NCI-H82 treated with DMSO at 0.1 percent for 48 hours (cell line): Measurements from ENCODE around the gene RIN3.

ENCODE experiments used
- DNase-seq: peaks from one replicate; lab custom pipeline; 2025; ENCODE audit not compliant: unreplicated experiment; lab: John Stamatoyannopoulos, UW

Gene RIN3, protein sequence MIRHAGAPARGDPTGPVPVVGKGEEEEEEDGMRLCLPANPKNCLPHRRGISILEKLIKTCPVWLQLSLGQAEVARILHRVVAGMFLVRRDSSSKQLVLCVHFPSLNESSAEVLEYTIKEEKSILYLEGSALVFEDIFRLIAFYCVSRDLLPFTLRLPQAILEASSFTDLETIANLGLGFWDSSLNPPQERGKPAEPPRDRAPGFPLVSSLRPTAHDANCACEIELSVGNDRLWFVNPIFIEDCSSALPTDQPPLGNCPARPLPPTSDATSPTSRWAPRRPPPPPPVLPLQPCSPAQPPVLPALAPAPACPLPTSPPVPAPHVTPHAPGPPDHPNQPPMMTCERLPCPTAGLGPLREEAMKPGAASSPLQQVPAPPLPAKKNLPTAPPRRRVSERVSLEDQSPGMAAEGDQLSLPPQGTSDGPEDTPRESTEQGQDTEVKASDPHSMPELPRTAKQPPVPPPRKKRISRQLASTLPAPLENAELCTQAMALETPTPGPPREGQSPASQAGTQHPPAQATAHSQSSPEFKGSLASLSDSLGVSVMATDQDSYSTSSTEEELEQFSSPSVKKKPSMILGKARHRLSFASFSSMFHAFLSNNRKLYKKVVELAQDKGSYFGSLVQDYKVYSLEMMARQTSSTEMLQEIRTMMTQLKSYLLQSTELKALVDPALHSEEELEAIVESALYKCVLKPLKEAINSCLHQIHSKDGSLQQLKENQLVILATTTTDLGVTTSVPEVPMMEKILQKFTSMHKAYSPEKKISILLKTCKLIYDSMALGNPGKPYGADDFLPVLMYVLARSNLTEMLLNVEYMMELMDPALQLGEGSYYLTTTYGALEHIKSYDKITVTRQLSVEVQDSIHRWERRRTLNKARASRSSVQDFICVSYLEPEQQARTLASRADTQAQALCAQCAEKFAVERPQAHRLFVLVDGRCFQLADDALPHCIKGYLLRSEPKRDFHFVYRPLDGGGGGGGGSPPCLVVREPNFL

DNA sequence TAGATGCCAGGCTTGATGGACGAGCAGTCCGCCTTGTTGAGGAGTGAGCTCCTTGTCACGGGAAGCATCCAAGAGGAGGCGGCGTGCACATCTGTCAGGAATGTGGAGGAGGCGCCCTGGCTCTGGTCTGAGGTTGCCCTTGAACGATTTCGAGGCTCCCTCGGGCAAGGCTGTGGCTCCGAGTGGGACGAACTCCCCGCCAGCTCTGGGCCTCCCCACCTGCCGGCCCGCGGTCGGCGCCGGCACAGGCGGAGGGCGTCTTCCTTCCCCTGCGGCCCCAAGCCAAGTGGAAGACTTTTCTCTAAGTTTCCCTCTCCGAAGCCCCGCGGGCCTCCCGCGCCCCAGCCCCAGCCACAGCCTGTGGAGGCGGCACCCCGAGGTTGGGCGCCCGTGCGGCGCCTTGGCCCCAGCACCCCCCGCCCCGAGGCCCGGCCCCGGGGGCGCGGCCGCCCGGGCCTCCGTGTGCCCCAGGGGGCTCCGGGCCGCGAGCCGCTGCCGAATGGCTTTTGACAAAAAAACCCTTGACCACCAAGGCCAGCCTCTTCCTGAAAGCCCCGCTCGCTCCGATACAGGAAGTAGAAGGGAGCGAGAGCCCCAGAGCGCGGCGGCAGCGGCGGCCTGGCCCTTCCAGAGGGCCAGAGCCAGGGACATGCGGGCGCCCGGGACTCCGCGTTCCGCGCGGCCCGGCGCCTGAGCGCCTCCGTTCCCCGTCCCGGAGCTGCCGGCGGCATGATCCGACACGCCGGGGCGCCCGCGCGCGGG lies at the start of gene RIN3:
Gene RIN3, plus strand, starts transcription at position 578 of the 762 bp plus-strand sequence. Its CDS starts 152 bp downstream, at position 730.
- no peak for DNase-seq

DNA sequence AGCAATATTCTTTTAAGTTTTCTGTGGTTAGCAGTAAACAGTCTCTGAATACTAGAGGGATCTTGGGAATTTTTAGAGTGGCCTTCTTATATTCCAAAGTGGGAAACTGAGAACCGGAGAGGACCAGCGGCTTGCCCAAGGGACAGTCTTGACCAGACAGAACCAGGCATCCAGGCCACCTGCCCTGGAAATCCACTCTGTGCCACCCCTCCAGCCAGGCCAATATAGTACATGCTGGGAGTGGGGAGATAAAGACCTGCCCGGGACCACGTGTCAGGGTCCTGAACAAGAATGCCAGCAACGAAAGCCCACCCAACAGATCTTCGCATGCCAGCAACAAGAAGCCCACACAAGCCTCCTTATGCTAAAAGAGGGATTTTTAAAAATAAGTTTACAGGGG lies 49.4 kb upstream of the RIN3 start:
- no peak for DNase-seq

DNA sequence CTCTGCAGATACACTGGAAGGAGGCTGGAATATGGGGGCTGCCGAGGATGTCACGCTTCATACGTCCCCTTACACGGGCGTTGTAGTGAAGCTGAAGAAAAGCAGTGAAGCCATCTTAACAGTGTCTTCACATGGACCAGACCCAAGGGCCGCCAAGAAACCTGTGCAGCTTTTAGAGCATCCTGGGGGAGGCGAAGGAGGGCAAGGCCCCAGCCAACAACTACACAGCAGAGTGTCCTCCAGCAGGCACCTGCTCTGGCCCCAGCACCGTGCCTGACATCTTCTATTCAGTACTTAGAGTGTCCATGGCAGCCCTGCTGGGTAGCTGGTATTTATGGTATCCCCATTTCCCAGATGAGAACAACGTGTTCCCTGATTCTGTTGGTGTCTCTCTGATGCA lies 48.9 kb upstream of the RIN3 start:
- DNase-seq, result no peak

DNA sequence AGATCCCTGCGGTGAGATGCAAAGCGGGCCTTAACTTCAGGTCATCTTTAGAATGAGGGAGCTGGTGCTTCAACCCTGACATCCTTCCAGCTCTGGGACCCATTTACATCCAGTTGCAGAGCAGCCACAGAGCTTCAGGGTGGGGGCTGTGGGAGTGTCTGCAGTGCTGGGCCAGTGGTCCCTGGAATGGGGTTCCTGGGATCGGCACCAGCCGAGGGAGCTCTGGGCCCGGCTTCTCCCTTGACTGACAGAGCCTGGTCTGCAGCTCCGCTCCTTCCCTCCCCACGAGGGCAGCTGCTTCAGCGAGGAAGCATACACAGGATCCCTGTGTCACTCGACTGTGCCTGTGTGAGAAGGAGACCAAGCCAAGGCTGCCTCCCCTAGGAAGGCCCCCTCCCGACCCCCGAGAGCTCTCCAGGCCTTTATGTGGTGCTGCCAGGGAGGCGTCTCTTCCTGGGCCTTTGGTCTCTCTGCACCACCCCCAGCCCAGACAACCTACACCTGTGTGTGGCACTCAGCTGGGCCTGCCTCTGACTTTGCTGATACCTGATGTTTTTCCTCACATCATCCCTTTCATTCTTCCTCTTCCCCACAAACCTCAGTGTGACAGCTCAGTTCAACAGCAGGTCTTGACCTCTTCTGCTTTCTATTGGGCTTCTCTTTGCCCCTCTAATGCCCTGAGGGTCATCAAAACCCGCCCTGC lies 48.1 kb upstream of the RIN3 start:
- no peak for DNase-seq

DNA sequence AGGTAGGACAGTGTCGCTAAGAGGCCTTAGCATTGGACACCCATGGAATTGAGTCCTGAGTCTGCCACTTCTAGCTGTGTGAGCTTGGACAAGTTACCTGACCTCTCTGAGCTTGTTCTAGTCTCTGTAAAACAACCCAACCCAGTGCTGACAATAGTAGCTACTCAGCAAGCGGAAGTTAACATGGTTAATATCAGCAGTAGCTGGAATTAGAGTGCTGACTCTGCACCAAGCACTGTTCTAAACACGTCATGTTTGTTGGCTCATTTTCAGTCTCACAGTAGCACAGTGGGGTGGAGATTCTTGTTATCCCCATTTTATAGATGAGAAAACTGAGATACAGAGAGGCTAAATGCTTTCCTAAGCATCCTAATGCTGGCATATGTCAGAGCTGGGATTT lies 47.5 kb upstream of the RIN3 start:
- no peak for DNase-seq

DNA sequence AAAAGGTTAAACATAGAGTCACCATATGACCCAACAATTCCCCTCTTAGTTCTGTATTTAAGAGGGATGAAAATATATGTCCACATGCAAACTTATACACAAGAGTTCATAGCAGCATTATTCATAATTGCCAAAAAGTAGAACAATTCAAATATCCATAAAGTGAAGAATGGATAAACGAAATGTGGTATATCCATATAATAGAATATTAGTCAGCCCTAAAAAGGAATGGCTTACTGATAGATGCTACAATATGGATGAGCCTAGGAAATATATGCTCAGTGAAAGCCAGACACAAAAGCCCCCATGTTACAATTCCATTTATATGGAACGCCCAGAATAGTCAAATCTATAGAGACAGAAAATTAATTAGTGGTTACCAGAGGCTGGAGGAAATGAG lies 44.1 kb upstream of the RIN3 start:
- DNase-seq, result no peak

DNA sequence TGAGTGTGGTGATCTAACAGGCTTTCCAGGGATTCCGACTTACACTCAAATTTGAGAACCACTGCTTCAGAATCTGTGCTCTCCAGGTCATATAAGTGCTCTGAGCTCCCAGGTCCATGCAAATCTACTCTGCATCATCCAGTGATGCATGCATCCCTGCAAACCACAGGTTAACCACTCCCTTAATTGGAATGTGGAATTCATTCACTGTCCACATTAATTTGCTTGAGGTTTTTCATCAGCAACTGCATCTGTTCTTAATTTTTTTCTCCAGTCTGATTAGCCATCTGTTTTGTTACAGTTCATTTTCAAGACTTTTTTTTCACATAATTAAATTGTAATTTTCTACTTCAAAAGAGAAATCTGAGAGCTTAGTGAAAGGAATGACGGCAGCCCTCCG lies 43.4 kb upstream of the RIN3 start:
- no peak for DNase-seq

DNA sequence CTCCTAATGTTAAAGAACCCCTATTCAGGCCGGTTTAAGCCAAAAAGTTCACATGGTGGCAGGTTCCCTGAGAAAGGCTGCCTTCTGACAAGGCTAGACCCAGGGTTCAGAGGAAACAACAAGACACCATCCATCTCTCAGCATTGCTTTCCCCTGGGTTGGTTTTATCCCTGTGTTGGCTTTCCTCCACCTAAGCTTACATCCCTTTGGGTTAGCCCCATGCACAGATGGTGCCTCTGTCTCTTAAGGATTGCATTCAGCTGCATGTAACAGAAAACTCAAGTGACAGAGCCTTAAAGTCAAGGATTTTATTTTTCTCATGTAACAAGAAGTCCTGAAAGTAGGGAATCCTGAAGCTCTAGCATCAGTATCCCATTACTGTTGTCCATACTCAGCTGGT lies 42.8 kb upstream of the RIN3 start:
- DNase-seq, result no peak

DNA sequence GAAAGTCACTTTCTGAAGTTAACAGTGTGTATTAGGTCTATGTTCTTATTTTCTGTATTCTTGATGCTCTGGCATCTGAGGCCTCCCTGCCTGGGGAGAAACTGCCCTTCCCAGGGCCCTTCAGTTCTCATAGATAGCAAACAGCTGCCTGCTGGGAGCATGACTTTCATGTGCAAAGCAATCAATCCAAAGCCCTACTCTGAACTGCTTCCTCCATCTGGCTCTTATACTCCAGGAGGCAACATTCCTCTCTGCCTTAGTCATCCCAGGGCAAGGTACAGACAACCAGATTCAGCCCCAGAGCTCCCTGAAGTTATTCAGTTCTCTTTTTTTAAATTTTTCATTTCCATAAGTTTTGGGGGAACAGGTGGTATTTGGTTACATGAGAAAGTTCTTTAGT lies 41.7 kb upstream of the RIN3 start:
- DNase-seq, result no peak

DNA sequence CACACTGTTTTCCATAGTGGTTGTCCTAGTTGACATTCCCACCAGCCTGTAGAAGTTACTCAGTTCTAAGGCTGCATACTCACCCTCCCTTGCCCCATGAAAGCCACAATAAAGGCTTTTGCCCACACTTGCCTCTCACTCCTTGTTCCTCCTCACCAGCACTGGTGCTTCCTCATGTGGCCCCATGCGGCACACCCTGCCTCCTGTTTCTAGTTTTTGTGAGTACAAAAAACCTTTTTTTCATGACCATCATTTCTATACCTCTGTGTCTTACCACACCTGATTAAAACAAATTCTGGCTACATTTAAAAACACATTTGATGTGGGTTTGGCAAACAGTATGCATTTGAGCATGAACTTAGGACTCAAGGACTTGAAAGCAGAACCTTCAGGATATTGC lies 40.7 kb upstream of the RIN3 start:
- no peak for DNase-seq

DNA sequence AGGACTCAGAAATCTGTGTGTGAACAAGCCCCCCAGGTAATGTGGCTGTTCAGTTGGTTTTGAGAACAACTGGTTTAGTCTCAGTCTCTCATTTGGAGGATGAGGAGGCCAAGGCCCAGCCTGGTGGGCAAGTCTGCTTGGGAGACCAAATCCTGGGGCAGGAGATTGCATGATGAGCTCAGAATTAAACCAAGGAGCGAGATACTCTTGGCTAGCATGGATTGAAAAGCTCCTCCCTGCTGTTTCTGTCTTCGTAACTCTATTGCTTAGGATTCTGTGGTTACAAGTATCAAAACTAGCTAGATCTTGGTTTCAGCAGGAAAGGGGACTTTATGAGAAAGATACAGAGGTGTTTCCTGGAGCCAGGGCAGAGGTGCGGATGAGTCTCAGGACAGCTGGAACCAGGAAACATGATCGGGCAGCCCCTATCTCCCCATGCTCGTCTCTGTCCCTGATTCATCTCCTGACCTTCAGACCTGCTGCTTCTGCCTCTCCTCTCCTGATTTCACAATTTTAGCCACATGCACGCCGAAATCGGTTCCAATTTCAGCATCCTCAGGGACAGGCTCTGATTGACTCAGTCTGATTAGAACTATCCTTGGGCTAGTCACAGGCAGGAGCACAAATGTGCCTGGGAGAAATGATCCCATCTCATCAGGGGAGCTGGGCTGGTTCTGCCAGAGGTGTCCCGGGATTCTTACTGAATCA lies 40.2 kb upstream of the RIN3 start:
- no peak for DNase-seq

DNA sequence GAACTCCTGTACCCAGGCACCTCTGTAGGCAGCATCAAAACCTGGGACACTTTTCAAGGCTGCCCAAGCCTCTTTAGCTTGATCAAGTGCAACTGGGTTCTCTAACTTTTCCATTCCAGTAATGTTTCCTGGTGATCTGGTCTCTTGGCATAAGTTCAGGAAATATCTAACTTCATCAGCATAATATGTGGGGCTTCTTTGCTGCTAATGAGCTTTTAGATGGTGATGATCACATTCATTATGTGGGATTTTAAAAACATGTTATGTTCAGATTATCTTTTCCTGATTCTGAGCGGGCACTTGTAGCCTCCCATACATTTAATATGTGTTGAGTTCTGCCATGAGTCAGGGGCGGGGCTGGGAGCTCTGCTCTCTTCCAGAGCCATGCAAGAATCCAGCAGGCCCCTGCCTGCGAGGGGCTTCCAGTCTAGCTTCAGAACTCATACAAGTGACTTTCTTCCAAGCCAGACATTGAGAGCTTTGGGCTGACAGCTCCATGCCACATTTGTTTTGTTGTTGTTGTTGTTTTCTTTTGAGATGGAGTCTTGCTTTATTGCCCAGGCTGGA lies 39.5 kb upstream of the RIN3 start:
- no peak for DNase-seq

DNA sequence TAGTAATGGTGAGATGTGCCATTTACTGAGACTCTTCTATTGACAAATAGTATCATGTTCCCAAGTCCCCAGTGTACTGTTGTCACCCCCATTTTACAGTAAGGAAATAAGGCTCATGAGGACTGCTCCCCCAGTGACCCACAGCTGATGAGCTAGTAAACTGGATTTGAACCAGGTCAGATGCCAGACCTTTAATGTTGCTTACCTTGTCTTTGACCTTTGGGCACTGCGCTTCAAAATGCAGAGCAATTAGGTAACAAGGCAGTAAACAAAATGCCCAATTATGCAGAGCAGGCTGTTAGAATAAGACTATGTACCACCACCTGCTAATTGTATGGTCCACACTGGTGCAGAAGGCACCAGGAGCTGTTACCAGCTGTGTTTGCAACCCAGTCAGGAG lies 38.5 kb upstream of the RIN3 start:
- DNase-seq, result no peak

DNA sequence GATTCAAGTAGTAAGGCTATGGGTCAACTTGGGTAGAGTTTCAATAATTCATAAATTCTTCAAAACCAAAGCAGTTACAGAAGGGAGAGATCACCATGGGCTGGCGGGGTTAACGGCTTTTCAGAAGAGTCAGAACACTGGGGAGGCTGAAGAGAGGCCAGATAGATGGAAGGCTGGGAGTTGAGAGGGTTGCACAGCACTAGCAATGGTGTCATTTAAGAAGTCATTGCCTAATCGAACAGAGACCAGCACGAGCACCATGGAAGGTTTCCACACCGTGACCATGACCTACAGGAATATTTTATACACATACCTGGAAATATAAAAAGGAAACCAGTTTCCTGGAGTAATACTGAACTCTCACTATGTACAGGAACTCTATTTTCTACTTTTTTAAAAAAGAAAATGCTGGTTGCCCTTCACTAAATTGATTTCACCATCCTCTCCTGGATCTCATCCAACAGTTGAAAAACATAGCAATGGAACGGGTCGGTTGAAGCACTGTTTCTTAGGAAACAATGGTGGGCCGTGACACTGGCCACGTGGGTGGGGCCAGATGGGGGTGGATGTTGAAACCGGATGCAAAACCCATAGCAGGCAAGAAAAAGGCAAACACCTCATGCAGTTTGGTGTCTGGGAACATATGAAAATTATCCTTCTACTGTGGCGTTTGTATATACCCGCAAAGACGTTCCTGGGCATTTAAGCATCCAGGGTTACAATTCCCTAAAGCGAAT lies 38.0 kb upstream of the RIN3 start:
- DNase-seq, result no peak

DNA sequence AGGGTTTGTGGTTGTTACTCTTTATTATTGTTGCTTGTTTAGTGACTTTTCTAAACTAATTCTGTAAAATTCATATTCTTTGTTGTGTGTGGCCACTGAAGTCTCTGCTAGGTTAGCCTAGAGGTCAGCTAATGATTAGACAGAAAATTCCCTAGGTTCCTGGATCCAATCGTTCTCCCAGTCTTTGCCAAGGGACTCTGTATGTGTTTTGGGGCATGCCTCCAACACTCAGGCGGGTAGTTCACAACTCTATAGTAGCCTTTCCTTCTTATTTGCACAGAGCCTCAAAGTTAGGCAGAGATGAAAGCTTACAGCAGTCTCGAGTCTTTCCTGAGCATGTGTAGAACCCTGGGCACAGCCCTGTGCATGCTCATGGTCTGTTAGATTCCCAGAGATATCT lies 32.7 kb upstream of the RIN3 start:
- no peak for DNase-seq

DNA sequence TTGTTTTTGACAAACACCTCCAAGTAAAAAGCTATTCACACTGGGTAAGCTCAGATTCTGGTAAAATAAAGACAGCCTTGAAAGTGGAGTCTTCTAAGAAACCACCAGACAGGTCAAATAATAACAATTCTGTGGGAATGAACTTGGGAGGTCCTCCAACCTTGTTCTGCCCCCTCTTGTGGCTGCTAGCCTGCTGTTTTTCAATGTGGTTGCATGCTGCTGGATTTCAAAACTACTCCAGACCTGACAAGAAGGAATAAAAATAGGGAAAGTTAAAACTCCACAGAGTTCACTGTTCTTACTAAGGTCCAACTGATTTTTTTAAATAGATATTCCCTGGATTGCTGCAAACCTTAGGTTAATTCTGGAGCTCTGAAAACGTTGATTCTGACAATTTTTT lies 32.2 kb upstream of the RIN3 start:
- no peak for DNase-seq

DNA sequence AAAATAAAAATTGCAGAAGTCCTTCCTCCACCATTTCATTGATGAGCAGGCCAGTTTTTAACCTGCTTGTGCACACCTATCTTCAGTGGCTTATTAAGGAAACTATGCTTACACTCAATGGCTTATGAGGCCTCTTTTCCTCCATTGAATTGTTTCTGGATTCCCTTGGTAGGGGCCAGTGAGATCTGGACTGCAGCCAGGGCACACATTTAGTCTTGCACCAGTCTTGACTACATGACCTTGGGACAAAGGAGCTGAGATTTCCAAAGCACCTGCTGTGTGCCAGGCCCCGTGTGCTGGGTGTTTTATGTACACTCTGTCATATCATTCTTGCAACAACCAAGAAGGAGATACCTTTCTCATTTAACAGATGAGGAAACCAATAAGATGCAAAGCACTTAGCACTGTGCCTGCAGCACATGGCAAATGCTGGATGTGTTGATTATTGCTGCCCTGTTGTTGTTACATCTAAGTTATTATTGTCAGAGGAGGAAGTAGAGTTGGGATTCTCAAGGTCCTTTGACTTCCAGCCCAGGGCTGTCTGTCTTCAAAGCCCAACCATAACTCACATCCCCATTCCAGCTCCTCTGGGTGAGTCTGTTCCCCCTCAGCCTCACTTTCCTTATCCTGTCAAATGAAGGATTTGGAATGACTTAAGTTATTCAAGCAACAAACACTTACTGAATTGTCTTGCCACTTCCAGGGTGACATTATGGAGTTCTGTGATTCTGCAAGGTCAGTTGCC lies 31.6 kb upstream of the RIN3 start:
- no peak for DNase-seq

DNA sequence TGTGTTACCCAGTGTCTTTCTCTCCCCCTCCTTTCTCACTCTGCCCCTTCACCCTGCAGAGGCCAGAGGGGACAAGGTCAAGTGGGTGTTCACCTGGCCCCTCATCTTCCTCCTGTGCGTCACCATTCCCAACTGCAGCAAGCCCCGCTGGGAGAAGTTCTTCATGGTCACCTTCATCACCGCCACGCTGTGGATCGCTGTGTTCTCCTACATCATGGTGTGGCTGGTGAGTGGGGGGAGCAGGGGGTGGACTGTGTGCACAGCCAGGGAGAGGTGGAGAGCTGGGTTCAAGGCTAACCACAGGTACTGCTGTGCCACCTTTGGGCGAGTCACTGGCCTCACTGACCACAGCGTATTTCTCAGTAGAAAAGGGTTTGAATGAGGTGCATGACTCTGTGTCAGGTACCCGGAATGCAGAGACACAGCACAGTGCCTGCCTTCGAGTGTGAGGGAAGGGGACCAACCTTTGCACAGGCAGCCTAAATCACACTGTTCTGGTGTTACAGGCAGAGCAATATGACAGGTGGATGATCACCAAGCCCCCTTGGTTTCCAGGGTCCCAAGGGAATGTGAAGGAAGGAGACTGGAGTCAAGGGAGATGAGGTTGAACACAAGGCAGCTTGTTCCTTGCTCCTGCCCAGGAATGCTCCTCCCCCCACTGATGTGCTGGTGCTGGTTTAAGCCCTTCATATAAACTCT lies 30.8 kb upstream of the RIN3 start:
- no peak for DNase-seq
